Sigmoid colon (tissue), 7 donors: ENCODE measurements around the gene COIL. TPM values are rescaled to one million over a fixed set of nuclear protein-coding genes. Genes with fewer than 3 reads are reported as not detected.

Experiments
- DNase-seq: peaks from one replicate; pipeline ENCODE4 v3.0.0-alpha.2; 2019
- H3K27ac ChIP-seq, 4 donors: fragments of 200-600 bp; sonication (generic); one replicate each; pipeline ENCODE4 v1.5.1; 2016 to 2019; ENCODE audit warnings: mild to moderate bottlenecking in 1 of 4
- H3K27me3 ChIP-seq, 3 donors: fragments of 200-600 bp; sonication (generic); one replicate each; pipeline ENCODE4 v1.5.1; 2019; ENCODE audit warnings: mild to moderate bottlenecking in 1 of 3
- H3K36me3 ChIP-seq, 4 donors: fragments of 200-600 bp; sonication (generic); one replicate each; pipeline ENCODE4 v1.5.1; 2016 to 2019
- H3K4me1 ChIP-seq, 4 donors: fragments of 200-600 bp; sonication (generic); one replicate each; pipeline ENCODE4 v1.5.1; 2017 to 2019
- H3K4me3 ChIP-seq, 4 donors: fragments of 200-600 bp; sonication (generic); one replicate each; pipeline ENCODE4 v1.5.1; 2017 to 2019; ENCODE audit warnings: mild to moderate bottlenecking in 2 of 4, moderate library complexity in 1 of 4
- H3K9me3 ChIP-seq, 4 donors: fragments of 200-600 bp in 3 of 4; sonication (generic) in 3 of 4; one replicate each; pipeline versions ENCODE4 v1.5.1 to v1.6.1; 2013 to 2019
- CTCF ChIP-seq, 4 experiments: fragments of 450-650 bp in 3 of 4; fragments of 200-600 bp in 1 of 4; IDR thresholded peaks; one replicate each; pipeline ENCODE4 v1.5.1; 2016 to 2019; ENCODE audit warnings: antibody characterized with exemption in 4 of 4, mild to moderate bottlenecking in 3 of 4, moderate library complexity in 2 of 4
- EP300 ChIP-seq, 4 donors: sonication (generic); formaldehyde crosslinking; IDR thresholded peaks; one replicate each; pipeline ENCODE4 v1.6.1; 2017; ENCODE audit warnings: antibody characterized with exemption in 4 of 4
- POLR2A ChIP-seq, 2 donors: fragments of 450-650 bp; IDR thresholded peaks; one replicate each; pipeline ENCODE4 v1.6.1; 2016; ENCODE audit warnings: antibody characterized with exemption in 2 of 2, mild to moderate bottlenecking in 2 of 2, moderate library complexity in 2 of 2
- POLR2AphosphoS5 ChIP-seq, 4 donors: sonication (generic); formaldehyde crosslinking; IDR thresholded peaks; one replicate each; pipeline ENCODE4 v1.6.1; 2017; ENCODE audit warnings: antibody characterized with exemption in 4 of 4
- WGBS, 2 donors: extraction: QIAGEN DNeasy Blood & Tissue Kit; methylation state at CpG; one replicate each; pipeline ENCODE4 v1.1.7; 2013; 5-methylcytosine and 5-hydroxymethylcytosine counted together
- intact Hi-C: fragments of 100-400 bp; cut with DNase I; formaldehyde crosslinking; loops from one replicate; pipeline ENCODE4 v1.15.1; 2023
- polyA plus RNA-seq, 3 donors: library from polyadenylated mRNA; stranded (reverse); fragments of 200-250 nt; gene quantifications; one replicate each; pipeline ENCODE4 v1.2.3, GENCODE V29; 2013
- total RNA-seq, 4 donors: library from RNA; depleted of rRNA; stranded (reverse); fragments of >200 nt; gene quantifications; one replicate each; pipeline ENCODE4 v1.1.0, GENCODE V29; 2016
- donor health status: healthy with polysubstance abuse.
- donor health status: Bipolar disorder and iron deficiency.
- donor health status: healthy.

Gene COIL
- total and polyA plus RNA-seq, 7 donors = 8.3 to 15.1 (median 11.8) TPM

- no peaks in the 10 kb centered on the region for H3K4me1 ChIP-seq
- no peak for DNase-seq
- intact Hi-C loops = no loop called here
- no peak overlapping the region for H3K4me3 ChIP-seq
- H3K27me3 ChIP-seq = no peaks in the 10 kb centered on the region
- H3K27ac ChIP-seq = no peak overlapping the region
- no peaks in the 10 kb centered on the region for H3K9me3 ChIP-seq
- peaks cover 7 to 99% (median 48%) of the 10 kb centered on the region in 4 donors for H3K36me3 ChIP-seq
- WGBS, 2 donors = 76 to 84% methylated on average over 14 of the region's 14 CpGs
- no peak for TF ChIP-seq CTCF (IDR thresholded peaks at IDR 0.05)
- TF ChIP-seq POLR2A (IDR thresholded peaks at IDR 0.05) = no peak
- TF ChIP-seq EP300 (IDR thresholded peaks at IDR 0.05) = no peak
- no peak for TF ChIP-seq POLR2AphosphoS5 (IDR thresholded peaks at IDR 0.05)
Observed at GRCh38 chr17:56897646-56898424, 63.0 kb downstream of the COIL start.

GRCh38 chr17:56896968-56897359 lies 63.9 kb downstream of the COIL start:
- H3K4me3 ChIP-seq = no peak overlapping the region
- H3K27ac ChIP-seq = no peak overlapping the region
- no peaks in the 10 kb centered on the region for H3K9me3 ChIP-seq
- no peaks in the 10 kb centered on the region for H3K27me3 ChIP-seq
- no peak for DNase-seq
- peaks cover 7 to 99% (median 44%) of the 10 kb centered on the region in 4 donors for H3K36me3 ChIP-seq
- WGBS, 2 donors = 38 to 67% methylated on average over 4 of the region's 4 CpGs
- TF ChIP-seq POLR2AphosphoS5 (IDR thresholded peaks at IDR 0.05) = no peak
- TF ChIP-seq EP300 (IDR thresholded peaks at IDR 0.05) = no peak
- no peaks in the 10 kb centered on the region for H3K4me1 ChIP-seq
- intact Hi-C loops = no loop called here

GRCh38 chr17:56896217-56896967 lies 64.5 kb downstream of the COIL start:
- WGBS, 2 donors = 76 to 77% methylated on average over 3 of the region's 3 CpGs
- Histone ChIP-seq H3K27me3 (no peaks in the 10 kb centered on the region), H3K36me3 (peaks cover 7 to 99% (median 47%) of the 10 kb centered on the region in 4 donors)

GRCh38 chr17:56894859-56895455 lies 65.9 kb downstream of the COIL start:
- intact Hi-C loops = loop anchor here (5.0 kb wide), 1 partner anchor 42 kb away; no protein-coding TSS in a partner anchor
- 95 to 96% methylated on average over 20 of the region's 20 CpGs for WGBS, 2 donors
- no peak for DNase-seq
- no peak overlapping the region for H3K4me3 ChIP-seq
- no peak overlapping the region for H3K27ac ChIP-seq
- no peaks in the 10 kb centered on the region for H3K27me3 ChIP-seq
- TF ChIP-seq CTCF (IDR thresholded peaks at IDR 0.05) = no peak
- no peak for TF ChIP-seq POLR2AphosphoS5 (IDR thresholded peaks at IDR 0.05)
- TF ChIP-seq EP300 (IDR thresholded peaks at IDR 0.05) = no peak
- no peak for TF ChIP-seq POLR2A (IDR thresholded peaks at IDR 0.05)
- H3K36me3 ChIP-seq = peaks cover 7 to 99% (median 48%) of the 10 kb centered on the region in 4 donors
- H3K4me1 ChIP-seq = no peaks in the 10 kb centered on the region
- H3K9me3 ChIP-seq = no peaks in the 10 kb centered on the region

More at GRCh38 chr17:56896217-56896967, 64.5 kb downstream of the COIL start:
- TF ChIP-seq POLR2AphosphoS5 (IDR thresholded peaks at IDR 0.05) (no peak), CTCF (IDR thresholded peaks at IDR 0.05) (no peak), POLR2A (IDR thresholded peaks at IDR 0.05) (no peak), EP300 (IDR thresholded peaks at IDR 0.05) (no peak)
- DNase-seq = no peak
- no peak overlapping the region for H3K4me3 ChIP-seq
- H3K4me1 ChIP-seq = no peaks in the 10 kb centered on the region
- intact Hi-C loops = no loop called here
- no peaks in the 10 kb centered on the region for H3K9me3 ChIP-seq
- no peak overlapping the region for H3K27ac ChIP-seq

- H3K36me3 ChIP-seq = peaks cover 7 to 90% (median 41%) of the 10 kb centered on the region in 4 donors
- no peak overlapping the region for H3K4me3 ChIP-seq
- H3K27me3 ChIP-seq = no peaks in the 10 kb centered on the region
- no peaks in the 10 kb centered on the region for H3K9me3 ChIP-seq
- intact Hi-C loops = loop anchor here (5.0 kb wide), 1 partner anchor 44 kb away; no protein-coding TSS in a partner anchor
- DNase-seq = no peak
- WGBS, 2 donors = 88 to 89% methylated on average over 7 of the region's 7 CpGs
- H3K27ac ChIP-seq = no peak overlapping the region
- TF ChIP-seq POLR2A (IDR thresholded peaks at IDR 0.05) = no peak
- TF ChIP-seq CTCF (IDR thresholded peaks at IDR 0.05) = no peak
- no peak for TF ChIP-seq POLR2AphosphoS5 (IDR thresholded peaks at IDR 0.05)
- no peak for TF ChIP-seq EP300 (IDR thresholded peaks at IDR 0.05)
- no peaks in the 10 kb centered on the region for H3K4me1 ChIP-seq
Observed at GRCh38 chr17:56893503-56893902, 67.3 kb downstream of the COIL start.
